Measurements from ENCODE around the gene CACNA1A. TPM values are rescaled to one million over a fixed set of nuclear protein-coding genes. Genes with fewer than 3 reads are reported as not detected.
"Not testable (repeated sequence)": the region's sequence is repeated elsewhere in the genome, so short reads cannot be mapped to it uniquely, and the experiment has no call there.

Gene CACNA1A
- total RNA-seq, 2 donors from 2014 or later, result 6.7 to 7.6 TPM

DNA sequence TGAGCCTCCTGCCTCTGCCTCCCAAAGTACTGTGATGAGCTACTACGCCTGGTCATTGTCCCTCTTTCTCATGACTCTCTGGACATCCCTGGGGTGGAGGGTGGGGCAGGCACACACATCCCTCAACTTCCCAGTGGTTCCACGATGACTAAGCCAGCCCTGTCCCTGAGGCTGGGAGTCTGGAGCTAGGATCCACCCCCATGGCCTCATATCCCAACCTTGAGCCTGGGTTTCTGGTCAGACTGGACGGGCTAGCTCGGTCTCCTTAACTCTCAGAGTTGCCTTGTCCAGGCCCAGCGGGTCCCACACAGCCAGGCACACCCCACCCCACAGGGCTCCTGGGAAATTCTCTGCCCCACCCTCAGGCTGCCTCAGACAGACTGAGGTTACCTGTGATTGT, 336.5 kb downstream of the CACNA1A start:
- no peak for ATAC-seq
- 46 to 60% methylated on average over 3 to 5 of the region's 5 CpGs for WGBS, 2 donors
- Histone ChIP-seq H3K36me3 (replicated peaks in 1 of 2; ENCODE audit: insufficient read depth in 1 of 2, low read depth in 2 of 2) (no peaks in the 10 kb centered on the region), H3K27ac (peak overlapping the region in 2 of 4 donors; percentile 10 to 94), H3K4me1 (peaks cover 48% of the 10 kb centered on the region), H3K4me3 (no peak overlapping the region), H3K27me3 (no peaks in the 10 kb centered on the region), H3K9me3 (no peaks in the 10 kb centered on the region)
- no peak for TF ChIP-seq POLR2A (IDR thresholded peaks at IDR 0.05)
- DNase-seq, result peak in 3 of 4 donors; percentile 41 to 52 (median 42)
- intact Hi-C loops (cut with DNase I), result no loop called here

DNA sequence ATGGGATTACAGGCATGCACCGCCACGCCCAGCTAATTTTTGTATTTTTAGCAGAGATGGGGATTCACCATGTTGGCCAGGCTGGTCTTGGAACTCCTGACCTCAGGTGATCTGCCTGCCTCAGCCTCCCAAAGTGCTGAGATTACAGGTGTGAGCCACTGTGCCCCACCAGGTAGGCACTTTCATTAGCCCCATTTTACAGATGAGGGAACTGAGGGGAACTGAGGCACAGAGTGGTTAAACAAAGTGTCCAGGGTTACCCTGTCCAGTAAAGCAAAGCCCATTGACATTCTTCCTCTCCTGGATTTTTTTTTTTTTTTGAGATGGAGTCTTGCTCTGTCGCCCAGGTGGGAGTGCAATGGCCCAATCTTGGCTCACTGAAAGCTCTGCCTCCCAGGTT, 340.1 kb downstream of the CACNA1A start:
- intact Hi-C loops (cut with DNase I); DNase-seq; ATAC-seq; H3K27me3 ChIP-seq; H3K9me3 ChIP-seq; H3K36me3 ChIP-seq (replicated peaks in 1 of 2; ENCODE audit: insufficient read depth in 1 of 2, low read depth in 2 of 2); H3K4me3 ChIP-seq: not testable (repeated sequence)
- peak overlapping the region in 2 of 4 donors; percentile 94 to 96 for H3K27ac ChIP-seq
- 80 to 100% methylated on average over 3 of the region's 3 CpGs for WGBS, 2 donors
- H3K4me1 ChIP-seq, result peaks cover 73% of the 10 kb centered on the region

DNA sequence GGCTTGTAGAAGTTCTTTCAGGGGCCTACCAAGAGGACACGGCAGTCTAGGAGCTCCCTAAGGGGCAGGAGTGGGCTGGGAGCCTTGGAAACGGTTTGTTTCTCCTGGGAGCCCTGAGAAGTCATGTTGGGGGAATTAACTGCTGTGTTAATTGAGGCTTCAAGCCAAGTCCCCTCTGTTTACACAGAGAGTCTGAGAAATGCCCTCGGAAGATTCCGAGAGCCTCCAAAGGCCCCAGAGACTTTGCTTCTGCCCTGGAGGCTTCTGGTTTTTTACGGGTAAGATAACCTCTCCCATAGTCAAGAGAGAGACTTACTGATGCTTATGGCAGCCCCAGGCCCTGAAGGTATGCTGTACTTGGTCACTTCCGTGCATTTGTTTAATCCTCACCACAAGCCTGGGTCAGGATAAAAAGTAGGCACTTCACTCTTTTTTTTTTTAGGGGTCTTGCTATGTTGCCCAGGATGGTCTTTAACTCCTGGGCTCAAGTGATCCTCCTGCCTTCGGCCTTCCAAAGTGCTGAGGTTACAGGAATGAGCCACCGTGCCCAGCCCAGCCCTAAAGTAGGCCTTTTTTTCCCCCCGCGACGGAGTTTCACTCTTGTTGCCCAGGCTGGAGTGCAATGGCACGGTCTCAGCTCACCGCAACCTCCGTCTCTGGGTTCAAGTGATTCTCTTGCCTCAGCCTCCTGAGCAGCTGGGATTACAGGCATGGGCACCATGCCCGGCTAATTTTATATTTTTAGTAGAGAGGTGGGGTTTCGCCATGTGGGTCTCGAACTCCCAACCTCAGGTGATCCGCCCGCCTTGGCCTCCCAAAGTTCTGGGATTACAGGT, 340.9 kb downstream of the CACNA1A start:
- DNase-seq (no peak), ATAC-seq (no peak)
- Histone ChIP-seq H3K4me3 (no peak overlapping the region), H3K9me3 (no peaks in the 10 kb centered on the region), H3K27ac (peak overlapping the region; percentile 90 to 96 (median 94)), H3K4me1 (peaks cover 74% of the 10 kb centered on the region), H3K36me3 (replicated peaks in 1 of 2; ENCODE audit: insufficient read depth in 1 of 2, low read depth in 2 of 2) (no peaks in the 10 kb centered on the region), H3K27me3 (no peaks in the 10 kb centered on the region)
- no peak for TF ChIP-seq POLR2A (IDR thresholded peaks at IDR 0.05)
- TF ChIP-seq, protein P1, sequence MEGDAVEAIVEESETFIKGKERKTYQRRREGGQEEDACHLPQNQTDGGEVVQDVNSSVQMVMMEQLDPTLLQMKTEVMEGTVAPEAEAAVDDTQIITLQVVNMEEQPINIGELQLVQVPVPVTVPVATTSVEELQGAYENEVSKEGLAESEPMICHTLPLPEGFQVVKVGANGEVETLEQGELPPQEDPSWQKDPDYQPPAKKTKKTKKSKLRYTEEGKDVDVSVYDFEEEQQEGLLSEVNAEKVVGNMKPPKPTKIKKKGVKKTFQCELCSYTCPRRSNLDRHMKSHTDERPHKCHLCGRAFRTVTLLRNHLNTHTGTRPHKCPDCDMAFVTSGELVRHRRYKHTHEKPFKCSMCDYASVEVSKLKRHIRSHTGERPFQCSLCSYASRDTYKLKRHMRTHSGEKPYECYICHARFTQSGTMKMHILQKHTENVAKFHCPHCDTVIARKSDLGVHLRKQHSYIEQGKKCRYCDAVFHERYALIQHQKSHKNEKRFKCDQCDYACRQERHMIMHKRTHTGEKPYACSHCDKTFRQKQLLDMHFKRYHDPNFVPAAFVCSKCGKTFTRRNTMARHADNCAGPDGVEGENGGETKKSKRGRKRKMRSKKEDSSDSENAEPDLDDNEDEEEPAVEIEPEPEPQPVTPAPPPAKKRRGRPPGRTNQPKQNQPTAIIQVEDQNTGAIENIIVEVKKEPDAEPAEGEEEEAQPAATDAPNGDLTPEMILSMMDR (IDR thresholded peaks at IDR 0.05), result no peak
- WGBS, 2 donors, result 80 to 91% methylated on average over 17 to 19 of the region's 19 CpGs
- intact Hi-C loops (cut with DNase I), result no loop called here

DNA sequence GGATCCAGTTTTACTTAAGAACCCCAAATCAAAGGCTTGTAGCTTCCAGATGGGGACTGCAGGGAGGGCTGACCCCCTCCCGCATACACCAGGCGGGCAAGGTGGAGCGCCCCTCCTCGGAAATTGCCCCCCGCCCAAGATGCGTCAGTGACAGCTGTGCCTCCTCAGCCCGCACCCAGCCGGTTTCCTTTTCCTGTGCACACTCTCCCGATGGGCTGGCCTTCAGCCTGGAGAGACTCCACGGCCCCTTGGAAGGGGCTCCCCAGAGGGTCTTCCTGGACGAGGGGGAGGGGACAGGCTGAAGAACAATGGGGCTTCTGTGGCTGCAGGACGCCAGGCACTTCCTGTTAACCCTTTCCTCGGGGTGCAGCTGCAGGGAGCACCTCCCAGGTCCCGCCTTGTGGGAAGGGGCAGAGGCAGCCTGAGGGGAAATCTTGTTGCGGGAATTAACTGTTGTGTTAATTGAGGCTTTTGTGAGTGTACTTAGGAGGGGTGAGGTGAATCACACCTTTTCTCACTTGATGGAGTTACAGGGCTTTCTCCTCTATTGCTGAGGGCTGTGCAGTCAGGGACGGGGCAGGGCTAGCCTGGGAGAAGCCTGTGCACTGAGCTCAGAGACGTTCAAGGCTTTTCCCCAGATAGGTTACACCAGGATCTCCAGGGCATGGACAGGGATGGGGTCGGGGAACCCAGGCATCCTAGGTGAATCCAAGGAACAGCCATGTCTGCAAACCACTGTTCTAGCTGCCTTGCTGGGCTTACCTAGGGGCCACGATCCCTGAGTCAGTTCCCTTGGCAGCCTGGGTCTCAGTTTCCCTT, 341.7 kb downstream of the CACNA1A start:
- Histone ChIP-seq H3K4me1 (peaks cover 70% of the 10 kb centered on the region), H3K27ac (peak overlapping the region; percentile 90 to 96 (median 94)), H3K4me3 (no peak overlapping the region), H3K27me3 (no peaks in the 10 kb centered on the region), H3K36me3 (replicated peaks in 1 of 2; ENCODE audit: insufficient read depth in 1 of 2, low read depth in 2 of 2) (no peaks in the 10 kb centered on the region), H3K9me3 (no peaks in the 10 kb centered on the region)
- no peak for TF ChIP-seq POLR2A (IDR thresholded peaks at IDR 0.05)
- TF ChIP-seq, protein P1 (IDR thresholded peaks at IDR 0.05), result peak in 1 of 7 experiments; percentile 2
- ATAC-seq, result no peak
- peak; percentile 52 to 67 (median 56) for DNase-seq
- WGBS, 2 donors, result 30 to 35% methylated on average over 16 to 19 of the region's 19 CpGs
- intact Hi-C loops (cut with DNase I), result no loop called here

GRCh38 chr19:13163609-13164342, 342.5 kb downstream of the CACNA1A start:
- DNase-seq (peak; percentile 81 to 89 (median 86)), ATAC-seq (peak; percentile 40)
- no peaks in the 10 kb centered on the region for H3K27me3 ChIP-seq
- no peaks in the 10 kb centered on the region for H3K36me3 ChIP-seq (replicated peaks in 1 of 2; ENCODE audit: insufficient read depth in 1 of 2, low read depth in 2 of 2)
- no peaks in the 10 kb centered on the region for H3K9me3 ChIP-seq
- intact Hi-C loops (cut with DNase I), result no loop called here
- WGBS, 2 donors, result 9 to 18% methylated on average over 15 to 20 of the region's 20 CpGs
- TF ChIP-seq, protein P1 (IDR thresholded peaks at IDR 0.05), result no peak
- peak; percentile 46 to 82 (median 79) for TF ChIP-seq POLR2A (IDR thresholded peaks at IDR 0.05)
- peaks cover 69% of the 10 kb centered on the region for H3K4me1 ChIP-seq
- peak overlapping the region; percentile 90 to 96 (median 94) for H3K27ac ChIP-seq
- H3K4me3 ChIP-seq, result no peak overlapping the region

All from body of pancreas (tissue), 4 donors.